HG02798 (cell line): Measurements from ENCODE around the gene APOL4.
"Not testable (repeated sequence)": the region's sequence is repeated elsewhere in the genome, so short reads cannot be mapped to it uniquely, and the experiment has no call there.

Source experiments
- ATAC-seq: cut with Tn5 transposase; IDR thresholded peaks from one replicate; pipeline ENCODE4 v1.9.1; 2021; ENCODE audit warnings: mild to moderate bottlenecking; ENCODE audit not compliant: unreplicated experiment, poor library complexity

Gene APOL4

DNA sequence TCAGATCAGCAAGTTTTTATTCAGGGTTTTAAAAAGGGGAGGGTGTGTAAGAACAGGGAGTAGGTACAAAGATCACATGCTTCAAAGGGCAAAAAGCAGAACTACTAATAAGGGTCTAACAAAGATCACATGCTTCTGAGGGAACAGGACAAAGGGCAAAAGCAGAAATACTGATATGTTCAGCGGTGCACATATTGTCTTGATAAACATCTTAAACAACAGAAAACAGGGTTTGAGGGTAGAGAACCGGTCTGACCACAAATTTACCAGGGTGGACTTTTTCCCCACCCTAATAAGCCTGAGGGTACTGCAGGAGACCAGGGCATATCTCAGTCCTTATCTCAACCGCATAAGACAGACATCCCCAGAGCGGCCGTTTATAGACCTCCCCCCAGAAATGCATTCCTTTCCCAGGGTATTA, 7.9 kb upstream of the APOL4 start:
- ATAC-seq, result not testable (repeated sequence)

DNA sequence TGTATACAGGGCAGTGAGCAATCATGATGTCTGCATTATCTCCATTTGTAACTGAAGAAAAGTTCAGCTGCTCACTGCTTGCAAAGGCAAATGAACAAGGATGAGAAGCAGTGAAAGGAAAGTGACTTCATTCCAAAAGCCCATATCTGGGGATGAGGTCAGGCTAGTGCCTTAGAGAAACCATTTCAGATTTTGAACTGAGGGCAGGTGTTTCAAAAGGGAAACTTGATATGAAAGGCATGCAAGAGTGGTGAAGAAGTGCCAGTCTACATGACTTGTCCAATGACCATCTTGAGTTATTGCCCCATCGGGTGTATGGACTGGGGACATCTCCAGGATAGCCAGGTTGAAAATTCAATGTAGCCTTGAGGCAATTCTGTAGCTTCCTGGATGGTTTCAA, 7.3 kb upstream of the APOL4 start:
- ATAC-seq, result no peak

DNA sequence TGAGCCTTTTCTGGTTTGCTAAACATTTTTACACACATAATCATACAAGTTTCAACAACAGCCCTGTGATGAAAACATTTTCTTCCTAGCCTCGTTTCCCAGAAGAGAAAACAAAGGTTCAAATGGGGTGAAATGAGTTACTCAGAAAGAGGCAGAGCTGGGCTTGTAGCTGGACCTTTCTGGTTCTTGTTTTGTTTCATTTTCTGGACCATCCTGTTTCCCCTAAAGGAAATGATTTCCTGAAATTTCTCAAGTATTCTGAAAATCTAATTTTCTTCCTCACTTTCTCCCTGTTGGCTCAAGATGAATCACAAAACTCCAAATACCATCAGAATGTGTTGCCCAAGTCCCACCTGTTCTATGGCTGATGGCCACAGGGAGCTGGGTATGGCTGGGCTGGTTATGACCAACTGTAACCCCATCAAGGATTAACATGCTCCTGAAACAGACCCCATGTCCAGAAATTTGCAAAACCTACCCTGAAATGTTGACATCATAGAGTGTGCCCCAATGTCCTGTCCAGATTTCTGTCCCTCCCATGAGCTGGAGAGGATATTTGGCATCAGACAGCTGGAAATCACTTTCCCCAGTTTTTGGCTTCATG, 6.7 kb upstream of the APOL4 start:
- ATAC-seq, result no peak

- no peak for ATAC-seq
These were observed 4.6 kb upstream of the APOL4 start for GRCh38 chr22:36206255-36206654.

DNA sequence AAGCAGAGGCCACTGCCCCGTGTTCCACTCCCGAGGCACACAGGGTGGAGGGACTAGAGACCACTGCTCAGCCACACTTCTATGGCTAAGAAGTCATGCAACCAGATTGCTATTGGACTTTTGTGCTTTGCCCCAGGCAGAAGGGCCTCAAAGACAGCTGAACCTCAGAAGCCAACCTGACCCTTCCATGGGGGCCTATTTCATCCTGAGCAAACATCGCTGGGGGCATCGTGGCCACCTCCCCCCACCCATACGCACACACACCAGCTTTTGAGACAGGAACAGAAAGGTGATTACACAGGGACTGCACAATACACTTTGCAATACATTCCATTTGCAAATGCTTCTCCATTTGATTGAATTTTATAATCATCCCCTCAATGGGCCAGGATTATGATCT, 4.0 kb upstream of the APOL4 start:
- not testable (repeated sequence) for ATAC-seq

DNA sequence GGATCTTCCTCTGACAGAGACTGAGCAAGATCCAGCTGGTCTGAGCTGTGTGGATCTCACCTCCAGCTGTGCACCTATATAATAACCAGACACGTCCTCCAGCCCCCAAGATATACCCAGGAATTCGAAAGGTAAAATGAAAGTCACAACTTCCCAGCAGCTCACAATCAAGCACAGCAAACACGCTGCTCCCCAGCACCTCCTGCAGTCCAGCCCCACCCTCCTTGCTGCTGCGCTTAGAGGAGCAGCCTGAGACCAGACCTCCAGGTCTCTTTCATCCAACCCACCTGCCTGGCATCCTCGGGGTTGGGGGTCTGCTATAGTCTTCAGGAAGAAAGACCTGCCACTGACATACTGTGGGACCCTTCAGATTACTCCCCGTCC, 3.0 kb upstream of the APOL4 start:
- ATAC-seq, result no peak

DNA sequence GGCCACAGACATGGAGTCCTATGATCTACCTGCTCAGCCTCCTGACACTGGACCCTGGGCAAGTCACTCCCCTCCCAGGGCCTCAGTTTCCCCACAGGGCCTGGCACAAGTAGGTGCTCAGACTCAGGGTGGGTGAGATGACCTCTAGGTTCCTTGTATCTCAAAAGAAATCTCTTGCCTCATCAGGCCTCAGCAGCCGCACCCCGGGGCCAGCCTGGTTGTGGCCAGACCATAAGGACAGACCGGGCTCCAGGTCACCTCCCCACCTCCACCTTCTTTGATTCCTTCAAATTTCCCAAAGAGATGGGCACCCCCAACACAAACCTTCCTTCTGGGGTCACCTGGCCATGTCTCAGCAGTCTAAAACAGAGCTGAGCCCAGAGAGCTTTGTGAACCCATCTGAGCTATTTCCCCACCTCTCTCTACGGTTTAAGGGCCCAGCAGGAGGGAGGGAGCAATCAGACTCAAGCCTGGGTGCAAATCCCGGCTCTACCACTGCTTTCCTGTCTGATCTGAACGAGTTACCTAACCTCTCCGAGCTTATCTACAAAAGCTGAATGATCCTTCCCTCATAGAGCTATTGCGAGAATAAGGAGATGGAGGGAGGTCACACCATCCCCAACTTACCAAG, 2.5 kb upstream of the APOL4 start:
- no peak for ATAC-seq

GRCh38 chr22:36203441-36203840, 1.8 kb upstream of the APOL4 start:
- ATAC-seq, result not testable (repeated sequence)

DNA sequence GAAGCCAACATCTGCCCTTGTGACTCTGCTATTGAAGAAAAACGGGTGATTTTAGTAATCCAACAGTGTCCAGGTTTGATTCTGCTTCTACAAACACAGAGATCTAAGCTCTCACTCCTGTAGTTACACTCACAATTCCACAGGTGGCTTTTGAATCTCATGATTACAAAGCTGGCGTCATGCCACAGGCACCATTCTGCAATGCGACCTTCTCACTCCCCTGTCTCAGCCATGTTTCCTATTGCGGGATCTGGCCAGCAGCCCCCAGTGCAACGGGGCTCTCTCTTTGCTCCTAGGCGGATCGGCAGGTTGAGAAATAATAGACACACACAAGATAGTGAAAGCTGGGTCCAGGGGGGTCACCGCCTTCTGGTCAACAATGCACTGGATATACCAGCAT, 1.3 kb upstream of the APOL4 start:
- not testable (repeated sequence) for ATAC-seq

- not testable (repeated sequence) for ATAC-seq
These were observed 584 bp downstream of the APOL4 start for GRCh38 chr22:36201025-36201424.

- no peak for ATAC-seq
These were observed 2.5 kb downstream of the APOL4 start for GRCh38 chr22:36199001-36199551.

DNA sequence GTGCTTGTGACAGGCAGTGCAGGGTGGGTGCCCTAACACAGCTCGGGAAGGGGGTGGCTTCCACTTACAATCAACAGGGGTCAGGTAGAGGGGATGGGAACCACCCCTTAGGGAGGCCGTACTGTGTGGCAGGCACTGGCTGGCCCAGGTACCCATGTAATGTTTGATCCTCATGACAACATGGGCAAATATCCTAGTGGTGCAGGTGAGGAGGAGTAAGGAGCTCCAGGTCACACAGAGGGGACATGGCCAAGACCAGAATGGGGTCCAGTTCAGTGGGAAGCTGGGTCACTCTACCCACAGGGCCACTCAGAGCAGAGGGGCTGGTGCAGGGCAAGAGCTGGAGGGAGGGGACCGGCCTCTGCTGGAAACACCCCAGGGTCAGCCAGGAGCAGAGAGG, 3.1 kb downstream of the APOL4 start:
- ATAC-seq, result no peak

DNA sequence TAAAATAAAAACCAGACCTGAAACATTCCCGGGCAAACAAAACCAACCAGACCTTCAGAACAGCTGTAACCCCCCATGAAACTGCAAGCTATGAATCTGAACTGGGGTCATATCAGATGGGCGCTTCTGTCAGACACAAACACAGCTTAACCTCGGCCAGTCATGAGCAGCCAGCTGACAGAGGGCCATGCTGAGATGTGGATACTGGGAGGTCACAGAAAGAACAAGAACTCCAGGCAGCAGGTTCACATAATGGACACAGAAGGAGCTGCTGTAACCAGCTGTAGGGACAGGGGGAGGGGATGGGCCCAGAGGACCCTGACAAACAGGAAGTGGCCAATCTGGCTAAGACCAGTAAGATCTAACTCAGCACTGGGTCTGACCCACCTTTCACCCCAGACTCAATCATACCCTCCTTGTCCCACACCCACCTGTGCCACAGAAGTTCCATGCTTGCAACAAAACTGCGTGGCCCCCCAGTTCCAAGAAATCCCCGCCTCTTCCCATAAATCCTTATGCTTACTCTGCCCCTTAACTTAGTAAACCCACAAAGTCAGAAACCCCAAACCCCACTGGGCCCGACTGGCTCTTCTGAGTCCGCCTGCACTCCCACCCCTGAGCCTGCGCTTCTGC, 4.0 kb downstream of the APOL4 start:
- ATAC-seq, result no peak

- ATAC-seq, result no peak
These were observed 4.6 kb downstream of the APOL4 start for GRCh38 chr22:36197065-36197440.

- ATAC-seq, result no peak
These were observed 5.2 kb downstream of the APOL4 start for GRCh38 chr22:36196254-36197064.

DNA sequence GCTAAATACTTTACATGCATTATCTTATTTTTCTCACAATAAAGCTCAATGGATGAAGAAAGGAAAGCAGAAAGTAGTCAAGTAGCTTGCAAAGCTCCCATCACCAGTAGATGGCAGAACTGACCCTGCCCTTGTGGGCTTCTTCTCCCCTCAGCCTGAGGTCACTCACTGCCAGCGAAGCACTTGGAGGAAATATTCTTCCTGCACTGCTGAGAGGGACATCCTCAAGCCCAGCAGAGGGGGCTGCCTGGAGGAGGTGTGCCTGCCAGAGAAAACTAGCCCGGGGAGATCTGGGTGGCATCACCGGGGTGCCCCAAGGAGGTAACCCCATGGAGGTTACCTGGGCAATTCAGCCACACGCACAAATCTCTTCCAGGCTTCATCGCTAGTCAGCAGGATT, 6.6 kb downstream of the APOL4 start:
- ATAC-seq, result no peak

DNA sequence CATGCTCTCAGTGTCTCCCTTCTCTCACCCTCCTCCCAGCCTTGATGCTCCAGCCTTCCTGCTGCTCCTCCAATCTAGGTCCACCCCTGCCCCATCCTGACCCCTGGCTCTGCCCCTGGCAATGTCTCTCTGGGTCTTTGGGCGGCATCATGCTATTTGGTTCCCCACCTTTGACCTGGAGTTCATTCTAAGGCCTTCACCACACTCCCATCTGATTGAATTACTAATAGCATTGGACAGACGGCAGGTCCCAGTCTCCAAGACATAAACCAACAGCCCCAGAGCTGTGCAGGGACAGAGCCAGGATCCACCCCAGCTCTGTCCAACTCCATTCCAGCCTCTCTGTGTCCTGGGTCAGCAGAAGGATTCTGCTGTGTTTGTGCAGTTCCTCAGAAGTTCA, 7.2 kb downstream of the APOL4 start:
- ATAC-seq, result no peak

GRCh38 chr22:36193577-36193976, 8.0 kb downstream of the APOL4 start:
- no peak for ATAC-seq

DNA sequence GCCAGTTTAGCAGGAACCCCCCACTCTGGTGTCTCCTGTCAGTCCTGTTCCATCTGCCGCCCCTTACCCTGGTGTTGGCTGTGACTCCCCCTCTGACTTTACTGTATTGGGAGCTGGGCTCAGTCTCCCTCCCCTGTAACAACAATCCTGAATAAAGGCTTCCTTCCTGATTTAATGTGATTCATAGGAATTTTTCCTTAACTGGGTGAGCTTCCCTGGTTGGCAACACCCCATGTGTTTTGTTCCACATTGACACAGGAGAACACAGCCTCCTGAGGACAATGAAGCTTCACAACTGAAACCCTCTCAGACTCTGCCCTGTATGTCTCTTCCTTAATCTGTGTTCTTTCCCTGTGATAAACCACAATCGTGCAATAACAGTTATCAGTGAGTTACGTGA, 8.4 kb downstream of the APOL4 start:
- no peak for ATAC-seq

DNA sequence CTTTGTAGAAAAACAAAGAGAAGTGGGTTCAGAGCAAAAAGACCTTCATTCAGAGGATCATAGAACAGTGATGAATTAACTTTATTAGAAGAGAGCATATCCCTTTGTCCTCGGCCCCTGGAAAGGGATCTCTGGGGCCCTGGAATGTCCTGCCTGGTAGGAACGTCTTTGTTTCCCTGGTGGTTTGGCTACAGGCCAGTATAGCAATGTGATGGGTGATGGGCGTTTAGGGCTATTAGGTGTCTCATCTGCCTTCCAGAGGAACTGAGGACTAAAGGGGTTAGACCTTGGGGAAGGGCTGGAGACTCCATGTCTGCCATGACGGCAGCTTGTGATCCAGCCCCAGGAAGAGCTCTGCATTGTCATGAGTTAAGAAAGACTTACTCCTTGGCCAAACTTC, 9.1 kb downstream of the APOL4 start:
- ATAC-seq, result no peak
